ENCODE results near the gene RABL6. TPM values are rescaled to one million over a fixed set of nuclear protein-coding genes. Genes with fewer than 3 reads are reported as not detected.
"Not testable (repeated sequence)": the region's sequence is repeated elsewhere in the genome, so short reads cannot be mapped to it uniquely, and the experiment has no call there.

RABL6 gene
- total RNA-seq, 1 donor from 2014 or later: 34.4 TPM

GRCh38 chr9:136775191-136775590, 32.6 kb upstream of the RABL6 start:
- Histone ChIP-seq H3K27ac (ENCODE audit: low read depth, low read length) (no peak overlapping the region), H3K4me1 (ENCODE audit: control insufficient read depth in 3 of 3, insufficient read depth in 3 of 3, low read length in 3 of 3) (peaks cover 0 to 3% (median 0%) of the 10 kb centered on the region in 3 donors), H3K36me3 (ENCODE audit: control insufficient read depth in 3 of 3, insufficient read depth in 3 of 3, low read length in 3 of 3) (peaks cover 0 to 3% (median 0%) of the 10 kb centered on the region in 3 donors), H3K27me3 (ENCODE audit: control insufficient read depth in 3 of 3, insufficient read depth in 3 of 3, low read length in 3 of 3) (peaks cover 0 to 8% (median 0%) of the 10 kb centered on the region in 3 donors), H3K9ac (ENCODE audit: low read depth in 1 of 3, low read length in 3 of 3) (no peak overlapping the region), H3K9me3 (ENCODE audit: control insufficient read depth in 3 of 3, low read length in 3 of 3) (peaks cover 0 to 7% (median 3%) of the 10 kb centered on the region in 3 donors), H3K4me3 (ENCODE audit: low read length in 3 of 3) (no peak overlapping the region)

DNA sequence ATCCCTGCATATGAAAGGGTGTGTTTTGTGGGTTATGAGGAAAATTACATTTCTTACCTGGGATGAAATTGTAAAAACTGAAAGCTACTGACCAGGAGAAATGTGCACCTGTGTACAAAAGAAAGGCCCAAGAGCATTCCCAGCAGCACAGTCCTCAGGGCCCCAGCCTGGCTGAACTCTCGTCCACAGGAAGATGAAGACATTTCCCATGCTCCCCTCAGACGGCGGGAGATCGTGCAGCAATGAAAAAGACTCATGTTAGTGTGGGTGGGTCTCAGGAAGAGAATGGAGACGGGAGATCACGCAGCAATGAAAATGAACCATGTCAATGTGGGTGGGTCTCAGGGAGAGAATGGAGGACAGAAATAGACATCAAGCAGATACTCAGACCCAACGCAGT, 30.8 kb upstream of the RABL6 start:
- Histone ChIP-seq H3K4me3 (ENCODE audit: low read length in 3 of 3) (no peak overlapping the region), H3K27ac (ENCODE audit: low read depth, low read length) (no peak overlapping the region), H3K9me3 (ENCODE audit: control insufficient read depth in 3 of 3, low read length in 3 of 3) (peaks cover 0 to 7% (median 3%) of the 10 kb centered on the region in 3 donors), H3K4me1 (ENCODE audit: control insufficient read depth in 3 of 3, insufficient read depth in 3 of 3, low read length in 3 of 3) (peaks cover 0 to 3% (median 0%) of the 10 kb centered on the region in 3 donors), H3K27me3 (ENCODE audit: control insufficient read depth in 3 of 3, insufficient read depth in 3 of 3, low read length in 3 of 3) (peaks cover 0 to 8% (median 0%) of the 10 kb centered on the region in 3 donors), H3K9ac (ENCODE audit: low read depth in 1 of 3, low read length in 3 of 3) (no peak overlapping the region), H3K36me3 (ENCODE audit: control insufficient read depth in 3 of 3, insufficient read depth in 3 of 3, low read length in 3 of 3) (peaks cover 0 to 3% (median 0%) of the 10 kb centered on the region in 3 donors)

- Histone ChIP-seq H3K9me3 (ENCODE audit: control insufficient read depth in 3 of 3, low read length in 3 of 3) (peaks cover 0 to 7% (median 3%) of the 10 kb centered on the region in 3 donors), H3K27ac (ENCODE audit: low read depth, low read length) (no peak overlapping the region), H3K4me1 (ENCODE audit: control insufficient read depth in 3 of 3, insufficient read depth in 3 of 3, low read length in 3 of 3) (peaks cover 0 to 3% (median 0%) of the 10 kb centered on the region in 3 donors), H3K9ac (ENCODE audit: low read depth in 1 of 3, low read length in 3 of 3) (no peak overlapping the region), H3K36me3 (ENCODE audit: control insufficient read depth in 3 of 3, insufficient read depth in 3 of 3, low read length in 3 of 3) (peaks cover 0 to 3% (median 0%) of the 10 kb centered on the region in 3 donors), H3K4me3 (ENCODE audit: low read length in 3 of 3) (no peak overlapping the region), H3K27me3 (ENCODE audit: control insufficient read depth in 3 of 3, insufficient read depth in 3 of 3, low read length in 3 of 3) (peaks cover 0 to 8% (median 0%) of the 10 kb centered on the region in 3 donors)
Measured at GRCh38 chr9:136777359-136777758, 30.4 kb upstream of the RABL6 start.

GRCh38 chr9:136779808-136780207, 27.9 kb upstream of the RABL6 start:
- Histone ChIP-seq H3K36me3 (ENCODE audit: control insufficient read depth in 3 of 3, insufficient read depth in 3 of 3, low read length in 3 of 3) (no peaks in the 10 kb centered on the region), H3K27me3 (ENCODE audit: control insufficient read depth in 3 of 3, insufficient read depth in 3 of 3, low read length in 3 of 3) (peaks cover 0 to 8% (median 0%) of the 10 kb centered on the region in 3 donors), H3K9ac (ENCODE audit: low read depth in 1 of 3, low read length in 3 of 3) (no peak overlapping the region), H3K27ac (ENCODE audit: low read depth, low read length) (no peak overlapping the region), H3K9me3 (ENCODE audit: control insufficient read depth in 3 of 3, low read length in 3 of 3) (no peaks in the 10 kb centered on the region), H3K4me3 (ENCODE audit: low read length in 3 of 3) (no peak overlapping the region), H3K4me1 (ENCODE audit: control insufficient read depth in 3 of 3, insufficient read depth in 3 of 3, low read length in 3 of 3) (peaks cover 0 to 3% (median 0%) of the 10 kb centered on the region in 3 donors)

- Histone ChIP-seq H3K4me1 (ENCODE audit: control insufficient read depth in 3 of 3, insufficient read depth in 3 of 3, low read length in 3 of 3) (peaks cover 0 to 3% (median 0%) of the 10 kb centered on the region in 3 donors), H3K4me3 (ENCODE audit: low read length in 3 of 3) (no peak overlapping the region), H3K9me3 (ENCODE audit: control insufficient read depth in 3 of 3, low read length in 3 of 3) (no peaks in the 10 kb centered on the region), H3K36me3 (ENCODE audit: control insufficient read depth in 3 of 3, insufficient read depth in 3 of 3, low read length in 3 of 3) (no peaks in the 10 kb centered on the region), H3K27ac (ENCODE audit: low read depth, low read length) (no peak overlapping the region), H3K9ac (ENCODE audit: low read depth in 1 of 3, low read length in 3 of 3) (no peak overlapping the region), H3K27me3 (ENCODE audit: control insufficient read depth in 3 of 3, insufficient read depth in 3 of 3, low read length in 3 of 3) (peaks cover 0 to 5% (median 0%) of the 10 kb centered on the region in 3 donors)
Measured at GRCh38 chr9:136782452-136782851, 25.3 kb upstream of the RABL6 start.

DNA sequence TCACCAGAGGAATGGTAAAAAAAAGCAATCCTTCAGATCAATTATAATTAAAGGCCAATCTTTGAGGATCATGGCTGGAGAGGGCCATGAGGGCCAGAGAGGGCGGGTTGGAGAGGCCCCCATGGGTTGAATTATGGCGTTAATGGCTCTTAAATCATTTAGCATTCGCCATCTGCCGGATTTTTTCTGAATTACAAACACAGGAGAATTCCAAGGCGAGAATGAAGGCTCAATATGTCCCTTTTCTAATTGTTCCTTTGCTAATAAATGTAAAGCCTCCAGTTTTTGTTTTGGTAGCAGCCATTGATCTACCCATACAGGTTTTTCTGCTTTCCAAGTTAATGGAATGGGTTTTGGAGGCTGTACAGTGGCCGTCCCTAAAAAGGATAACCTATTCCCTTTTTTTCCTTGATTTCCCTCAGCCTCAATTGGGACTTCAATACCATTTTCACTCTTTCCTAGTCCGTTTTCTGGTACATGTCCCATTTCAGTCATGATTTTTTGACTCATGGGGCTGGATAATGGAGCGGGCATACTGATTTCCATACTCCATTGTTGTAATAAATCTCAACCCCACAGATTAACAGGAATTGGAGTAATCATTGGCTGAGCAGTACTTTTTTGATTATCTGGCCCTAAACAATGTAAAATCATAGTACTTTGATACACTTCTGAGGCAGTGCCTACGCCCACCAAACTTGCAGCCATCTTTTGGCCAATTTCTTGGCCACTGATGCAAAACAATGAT, 23.3 kb upstream of the RABL6 start:
- Histone ChIP-seq H3K9ac (ENCODE audit: low read depth in 1 of 3, low read length in 3 of 3) (no peak overlapping the region), H3K4me1 (ENCODE audit: control insufficient read depth in 3 of 3, insufficient read depth in 3 of 3, low read length in 3 of 3) (no peaks in the 10 kb centered on the region), H3K27ac (ENCODE audit: low read depth, low read length) (no peak overlapping the region), H3K27me3 (ENCODE audit: control insufficient read depth in 3 of 3, insufficient read depth in 3 of 3, low read length in 3 of 3) (no peaks in the 10 kb centered on the region), H3K9me3 (ENCODE audit: control insufficient read depth in 3 of 3, low read length in 3 of 3) (no peaks in the 10 kb centered on the region), H3K4me3 (ENCODE audit: low read length in 3 of 3) (no peak overlapping the region), H3K36me3 (ENCODE audit: control insufficient read depth in 3 of 3, insufficient read depth in 3 of 3, low read length in 3 of 3) (no peaks in the 10 kb centered on the region)

GRCh38 chr9:136784997-136785361, 22.8 kb upstream of the RABL6 start:
- no peaks in the 10 kb centered on the region for H3K9me3 ChIP-seq (ENCODE audit: control insufficient read depth in 3 of 3, low read length in 3 of 3)
- H3K36me3 ChIP-seq (ENCODE audit: control insufficient read depth in 3 of 3, insufficient read depth in 3 of 3, low read length in 3 of 3): no peaks in the 10 kb centered on the region
- H3K27ac ChIP-seq (ENCODE audit: low read depth, low read length): no peak overlapping the region
- H3K4me3 ChIP-seq (ENCODE audit: low read length in 3 of 3): no peak overlapping the region
- H3K9ac ChIP-seq (ENCODE audit: low read depth in 1 of 3, low read length in 3 of 3): no peak overlapping the region
- no peaks in the 10 kb centered on the region for H3K4me1 ChIP-seq (ENCODE audit: control insufficient read depth in 3 of 3, insufficient read depth in 3 of 3, low read length in 3 of 3)
- no peaks in the 10 kb centered on the region for H3K27me3 ChIP-seq (ENCODE audit: control insufficient read depth in 3 of 3, insufficient read depth in 3 of 3, low read length in 3 of 3)

GRCh38 chr9:136785565-136786355, 22.0 kb upstream of the RABL6 start:
- H3K27ac ChIP-seq (ENCODE audit: low read depth, low read length); H3K36me3 ChIP-seq (ENCODE audit: control insufficient read depth in 3 of 3, insufficient read depth in 3 of 3, low read length in 3 of 3); H3K9me3 ChIP-seq (ENCODE audit: control insufficient read depth in 3 of 3, low read length in 3 of 3); H3K9ac ChIP-seq (ENCODE audit: low read depth in 1 of 3, low read length in 3 of 3); H3K4me1 ChIP-seq (ENCODE audit: control insufficient read depth in 3 of 3, insufficient read depth in 3 of 3, low read length in 3 of 3); H3K27me3 ChIP-seq (ENCODE audit: control insufficient read depth in 3 of 3, insufficient read depth in 3 of 3, low read length in 3 of 3); H3K4me3 ChIP-seq (ENCODE audit: low read length in 3 of 3): not testable (repeated sequence)

GRCh38 chr9:136786451-136786850, 21.3 kb upstream of the RABL6 start:
- no peak overlapping the region for H3K9ac ChIP-seq (ENCODE audit: low read depth in 1 of 3, low read length in 3 of 3)
- H3K36me3 ChIP-seq (ENCODE audit: control insufficient read depth in 3 of 3, insufficient read depth in 3 of 3, low read length in 3 of 3): no peaks in the 10 kb centered on the region
- H3K4me1 ChIP-seq (ENCODE audit: control insufficient read depth in 3 of 3, insufficient read depth in 3 of 3, low read length in 3 of 3): peaks cover 3 to 5% (median 4%) of the 10 kb centered on the region in 3 donors
- no peaks in the 10 kb centered on the region for H3K27me3 ChIP-seq (ENCODE audit: control insufficient read depth in 3 of 3, insufficient read depth in 3 of 3, low read length in 3 of 3)
- no peak overlapping the region for H3K4me3 ChIP-seq (ENCODE audit: low read length in 3 of 3)
- H3K27ac ChIP-seq (ENCODE audit: low read depth, low read length): no peak overlapping the region
- H3K9me3 ChIP-seq (ENCODE audit: control insufficient read depth in 3 of 3, low read length in 3 of 3): no peaks in the 10 kb centered on the region

- not testable (repeated sequence) for H3K9ac ChIP-seq (ENCODE audit: low read depth in 1 of 3, low read length in 3 of 3); H3K36me3 ChIP-seq (ENCODE audit: control insufficient read depth in 3 of 3, insufficient read depth in 3 of 3, low read length in 3 of 3)
- peaks cover 8 to 10% (median 9%) of the 10 kb centered on the region in 3 donors for H3K4me1 ChIP-seq (ENCODE audit: control insufficient read depth in 3 of 3, insufficient read depth in 3 of 3, low read length in 3 of 3)
Measured at GRCh38 chr9:136786983-136787382, 20.8 kb upstream of the RABL6 start.

More at GRCh38 chr9:136786983-136787382, 20.8 kb upstream of the RABL6 start:
- not testable (repeated sequence) for H3K27me3 ChIP-seq (ENCODE audit: control insufficient read depth in 3 of 3, insufficient read depth in 3 of 3, low read length in 3 of 3); H3K4me3 ChIP-seq (ENCODE audit: low read length in 3 of 3); H3K27ac ChIP-seq (ENCODE audit: low read depth, low read length); H3K9me3 ChIP-seq (ENCODE audit: control insufficient read depth in 3 of 3, low read length in 3 of 3)
